Neural progenitor cell (in vitro differentiated cells): ENCODE data around the gene GPR75.

Source experiments
- CTCF ChIP-seq: fragments of 200-600 bp; sonication (generic); IDR thresholded peaks from 2 replicates; pipeline ENCODE4 v1.5.1; 2017; ENCODE audit warnings: antibody characterized with exemption, mild to moderate bottlenecking
- EZH2 ChIP-seq: fragments of 200-600 bp; sonication (generic); IDR thresholded peaks from 2 replicates; pipeline ENCODE4 v1.6.1; 2017; ENCODE audit warnings: antibody characterized with exemption, mild to moderate bottlenecking, moderate library complexity

GRCh38 chr2:53848062-53848461 is 11.7 kb downstream of the GPR75 start:
- no peak for TF ChIP-seq CTCF
- TF ChIP-seq EZH2, result no peak
